Measurements from ENCODE around the gene TAC3. TPM values are rescaled to one million over a fixed set of nuclear protein-coding genes. Genes with fewer than 3 reads are reported as not detected.
"Not testable (repeated sequence)": the region's sequence is repeated elsewhere in the genome, so short reads cannot be mapped to it uniquely, and the experiment has no call there.

Gene TAC3
- total RNA-seq, 1 donor from 2014 or later: not detected

- DNase-seq (no peak), ATAC-seq (no peak)
- Histone ChIP-seq H3K27ac (no peak overlapping the region), H3K36me3 (no peaks in the 10 kb centered on the region), H3K4me3 (no peak overlapping the region), H3K9me3 (no peaks in the 10 kb centered on the region), H3K27me3 (no peaks in the 10 kb centered on the region), H3K4me1 (no peaks in the 10 kb centered on the region)
- TF ChIP-seq CTCF (IDR thresholded peaks at IDR 0.05): no peak
- intact Hi-C loops (cut with DNase I): no loop called here
Measured at GRCh38 chr12:56980268-56980667, 36.1 kb downstream of the TAC3 start.

DNA sequence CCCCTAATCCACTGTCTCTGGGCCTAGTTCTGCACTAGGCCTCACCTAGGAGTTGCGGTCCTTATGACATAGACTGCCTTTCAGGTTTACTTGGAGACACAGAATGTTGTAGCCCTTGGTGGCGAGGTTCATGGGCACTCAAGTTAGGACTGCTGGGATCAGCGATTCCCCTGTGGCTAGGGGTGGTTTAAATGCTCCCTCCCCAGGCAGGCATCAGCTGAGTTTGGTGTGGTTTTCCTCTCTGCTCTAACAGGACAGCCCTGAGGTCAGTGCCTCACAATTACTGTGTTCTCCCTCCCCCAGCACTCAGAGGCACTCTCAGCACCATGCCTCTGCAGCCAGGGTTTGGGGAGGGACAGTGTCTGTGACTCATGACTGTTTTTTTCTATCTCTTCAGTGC lies 36.7 kb downstream of the TAC3 start:
- no peak for ATAC-seq

DNA sequence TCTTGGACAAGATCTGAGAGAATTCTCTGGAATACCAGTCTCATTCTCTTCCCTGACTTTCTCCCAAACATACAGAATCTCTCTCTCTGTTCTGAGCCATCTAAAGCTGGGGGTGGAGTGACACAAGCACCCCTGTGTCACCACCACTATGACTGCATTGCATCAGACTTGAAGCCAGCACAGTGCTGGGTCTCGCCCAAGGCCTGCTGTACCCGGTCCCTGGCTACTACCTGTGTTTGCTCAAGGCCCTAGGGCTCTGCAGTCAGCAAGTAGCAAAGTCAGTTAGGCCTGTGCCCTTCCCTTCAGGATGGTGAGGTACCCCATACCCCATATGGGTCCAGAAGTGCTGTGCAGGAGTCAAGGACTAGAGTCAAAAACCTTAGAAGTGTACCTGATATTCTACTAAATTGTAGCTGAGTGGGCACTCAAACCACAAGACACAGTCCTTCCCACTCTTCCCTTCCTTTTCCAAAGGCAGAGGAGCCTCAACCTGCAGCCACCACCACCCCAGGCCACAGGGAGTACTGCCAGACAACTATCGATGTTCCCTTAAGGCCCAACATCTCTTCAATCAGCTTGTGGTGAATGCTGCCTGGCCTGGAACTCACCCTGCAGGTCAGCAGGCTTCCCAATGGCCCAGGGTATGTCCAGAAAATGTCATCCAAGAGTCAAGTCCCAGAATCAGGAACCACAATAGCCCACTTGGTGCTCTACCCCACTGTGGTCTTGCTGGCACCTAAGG lies 37.8 kb downstream of the TAC3 start:
- intact Hi-C loops (cut with DNase I): no loop called here
- no peaks in the 10 kb centered on the region for H3K27me3 ChIP-seq
- no peaks in the 10 kb centered on the region for H3K4me1 ChIP-seq
- H3K9me3 ChIP-seq: no peaks in the 10 kb centered on the region
- ATAC-seq: peak; percentile 43
- H3K36me3 ChIP-seq: no peaks in the 10 kb centered on the region
- no peak for TF ChIP-seq CTCF (IDR thresholded peaks at IDR 0.05)
- no peak overlapping the region for H3K27ac ChIP-seq
- no peak overlapping the region for H3K4me3 ChIP-seq
- no peak for DNase-seq

More for the DNA sequence above, 36.7 kb downstream of the TAC3 start:
- no peaks in the 10 kb centered on the region for H3K27me3 ChIP-seq
- H3K9me3 ChIP-seq: no peaks in the 10 kb centered on the region
- intact Hi-C loops (cut with DNase I): no loop called here
- no peaks in the 10 kb centered on the region for H3K4me1 ChIP-seq
- no peak overlapping the region for H3K27ac ChIP-seq
- H3K36me3 ChIP-seq: no peaks in the 10 kb centered on the region
- H3K4me3 ChIP-seq: no peak overlapping the region
- no peak for TF ChIP-seq CTCF (IDR thresholded peaks at IDR 0.05)
- no peak for DNase-seq

DNA sequence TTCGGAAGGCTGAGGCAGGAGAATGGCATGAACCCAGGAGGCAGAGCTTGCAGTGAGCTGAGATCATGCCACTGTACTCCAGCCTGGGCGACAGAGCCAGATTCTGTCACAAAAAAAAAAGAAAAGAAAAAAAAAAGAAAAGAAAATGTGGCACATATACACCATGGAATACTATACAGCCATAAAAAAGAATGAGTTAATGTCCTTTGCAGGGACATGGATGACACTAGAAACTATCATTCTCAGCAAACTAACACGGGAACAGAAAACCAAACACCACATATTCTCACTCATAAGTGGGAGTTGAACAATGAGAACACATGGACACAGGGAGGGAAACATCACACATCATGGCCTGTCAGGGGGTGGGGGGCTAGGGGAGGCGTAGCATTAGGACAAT lies 39.0 kb downstream of the TAC3 start:
- H3K27ac ChIP-seq; H3K4me3 ChIP-seq; ATAC-seq; DNase-seq; H3K36me3 ChIP-seq; H3K4me1 ChIP-seq; H3K27me3 ChIP-seq; H3K9me3 ChIP-seq; intact Hi-C loops (cut with DNase I): not testable (repeated sequence)

GRCh38 chr12:56974224-56974623 lies 42.1 kb downstream of the TAC3 start:
- DNase-seq; H3K4me1 ChIP-seq; H3K9me3 ChIP-seq; intact Hi-C loops (cut with DNase I); ATAC-seq; H3K36me3 ChIP-seq; H3K27ac ChIP-seq; H3K4me3 ChIP-seq; H3K27me3 ChIP-seq: not testable (repeated sequence)

GRCh38 chr12:56968910-56969309 lies 47.4 kb downstream of the TAC3 start:
- ATAC-seq; H3K27me3 ChIP-seq; H3K4me3 ChIP-seq; H3K9me3 ChIP-seq; DNase-seq; intact Hi-C loops (cut with DNase I); H3K27ac ChIP-seq; H3K4me1 ChIP-seq; H3K36me3 ChIP-seq: not testable (repeated sequence)

DNA sequence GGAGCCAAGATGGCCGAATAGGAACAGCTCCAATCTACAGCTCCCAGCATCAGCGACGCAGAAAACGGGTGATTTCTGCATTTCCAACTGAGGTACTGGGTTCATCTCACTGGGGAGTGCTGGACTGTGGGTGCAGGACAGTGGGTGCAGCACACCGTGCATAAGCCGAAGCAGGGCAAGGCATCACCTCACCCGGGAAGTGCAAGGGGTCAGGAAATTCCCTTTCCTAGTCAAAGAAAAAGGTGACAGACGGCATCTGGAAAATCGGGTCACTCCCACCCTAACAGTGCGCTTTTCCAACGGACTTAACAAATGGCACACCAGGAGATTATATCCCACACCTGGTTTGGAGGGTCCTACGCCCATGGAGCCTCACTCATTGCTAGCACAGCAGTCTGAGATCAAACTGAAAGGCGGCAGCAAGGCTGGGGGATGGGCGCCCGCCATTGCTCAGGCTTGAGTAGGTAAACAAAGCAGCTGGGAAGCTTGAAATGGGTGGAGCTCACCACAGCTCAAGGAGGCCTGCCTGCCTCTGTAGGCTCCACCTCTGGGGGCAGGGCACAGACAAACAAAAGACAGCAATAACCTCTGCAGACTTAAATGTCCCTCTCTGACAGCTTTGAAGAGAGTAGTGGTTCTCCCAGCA lies 50.2 kb downstream of the TAC3 start:
- DNase-seq; H3K4me1 ChIP-seq; H3K27ac ChIP-seq; H3K36me3 ChIP-seq; H3K27me3 ChIP-seq; H3K9me3 ChIP-seq; H3K4me3 ChIP-seq; intact Hi-C loops (cut with DNase I); ATAC-seq: not testable (repeated sequence)

DNA sequence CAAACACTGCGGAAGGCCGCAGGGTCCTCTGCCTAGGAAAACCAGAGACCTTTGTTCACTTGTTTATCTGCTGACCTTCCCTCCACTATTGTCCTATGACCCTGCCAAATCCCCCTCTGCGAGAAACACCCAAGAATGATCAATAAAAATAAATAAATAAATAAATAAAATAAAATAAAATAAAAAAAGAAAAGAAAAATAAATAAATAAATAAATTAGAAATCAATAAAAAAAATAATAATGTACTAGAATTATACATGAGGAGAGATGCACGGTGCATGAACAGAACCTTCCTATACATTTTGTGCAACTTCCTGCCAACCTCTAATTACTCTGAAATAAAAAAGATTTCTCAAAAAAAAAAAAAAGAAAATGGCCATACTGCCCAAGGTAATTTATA lies 51.2 kb downstream of the TAC3 start:
- H3K27me3 ChIP-seq; H3K27ac ChIP-seq; DNase-seq; intact Hi-C loops (cut with DNase I); H3K4me1 ChIP-seq; H3K9me3 ChIP-seq; H3K4me3 ChIP-seq; H3K36me3 ChIP-seq; ATAC-seq: not testable (repeated sequence)

- intact Hi-C loops (cut with DNase I); ATAC-seq; H3K27ac ChIP-seq: not testable (repeated sequence)
Measured at GRCh38 chr12:56963557-56963956, 52.8 kb downstream of the TAC3 start.

DNA sequence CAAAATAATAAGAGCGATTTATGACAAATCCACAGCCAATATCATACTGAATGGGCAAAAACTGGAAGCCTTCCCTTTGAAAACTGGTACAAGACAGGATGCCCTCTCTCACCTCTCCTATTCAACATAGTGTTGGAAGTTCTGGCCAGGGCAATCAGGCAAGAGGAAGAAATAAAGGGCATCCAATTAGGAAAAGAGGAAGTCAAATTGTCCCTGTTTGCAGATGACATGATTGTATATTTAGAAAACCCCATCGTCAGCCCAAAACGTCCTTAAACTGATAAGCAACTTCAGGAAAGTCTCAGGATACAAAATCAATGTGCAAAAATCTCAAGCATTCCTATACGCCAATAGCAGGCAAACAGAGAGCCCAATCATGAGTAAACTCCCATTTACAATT lies 54.1 kb downstream of the TAC3 start:
- H3K9me3 ChIP-seq; H3K27ac ChIP-seq; ATAC-seq; intact Hi-C loops (cut with DNase I); DNase-seq; H3K4me1 ChIP-seq; H3K36me3 ChIP-seq; H3K27me3 ChIP-seq; H3K4me3 ChIP-seq: not testable (repeated sequence)

More at GRCh38 chr12:56963557-56963956, 52.8 kb downstream of the TAC3 start:
- H3K36me3 ChIP-seq, H3K4me1 ChIP-seq, H3K27me3 ChIP-seq, DNase-seq, H3K9me3 ChIP-seq, H3K4me3 ChIP-seq: not testable (repeated sequence)
